ENCODE results near the gene KRTAP5-1. TPM values are rescaled to one million over a fixed set of nuclear protein-coding genes. Genes with fewer than 3 reads are reported as not detected.
"Not testable (repeated sequence)": the region's sequence is repeated elsewhere in the genome, so short reads cannot be mapped to it uniquely, and the experiment has no call there.

The KRTAP5-1 gene
- polyA plus RNA-seq, 1 of the 3 experiments (the other 2 are of a cell fraction): not detected

DNA sequence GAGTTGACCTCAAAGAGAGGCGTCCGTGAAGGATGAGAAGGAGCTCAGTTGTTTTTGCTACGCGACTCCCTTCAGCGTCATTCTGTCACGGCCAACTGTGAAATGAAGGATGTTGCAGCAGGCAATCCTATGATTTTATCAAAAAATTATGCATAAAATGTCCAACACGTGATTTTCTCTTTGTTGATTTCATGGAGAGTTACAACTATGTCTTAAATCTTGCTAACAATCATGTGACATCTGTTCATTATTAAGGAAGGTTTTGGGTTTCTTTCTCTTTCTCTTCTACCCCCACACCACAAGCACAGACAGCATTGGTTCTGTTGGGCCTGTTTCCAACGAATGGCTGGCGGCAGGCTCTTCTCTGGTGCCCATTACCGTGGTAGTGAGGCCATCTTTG, 33.1 kb upstream of the KRTAP5-1 start:
- no peak overlapping the region for H3K9ac ChIP-seq
- no peaks in the 10 kb centered on the region; the same call in 1 of the 2 replicates for H3K27me3 ChIP-seq (ENCODE audit: insufficient read depth)
- no peaks in the 10 kb centered on the region for H3K36me3 ChIP-seq (replicated peaks in 1 of 2; ENCODE audit: control insufficient read depth in 1 of 2, insufficient read depth in 2 of 2, low read length in 1 of 2)
- H2AFZ ChIP-seq (ENCODE audit: low read depth): no peak overlapping the region
- POLR2A ChIA-PET: no interaction called here
- no peaks in the 10 kb centered on the region for H3K9me3 ChIP-seq
- no peak overlapping the region for H3K27ac ChIP-seq (ENCODE audit: low read depth in 2 of 2, low read length in 1 of 2)
- no peak overlapping the region for H3K4me2 ChIP-seq
- no peak for DNase-seq
- no peaks in the 10 kb centered on the region for H4K20me1 ChIP-seq (ENCODE audit: insufficient read depth)
- H3K79me2 ChIP-seq (ENCODE audit: insufficient read depth): no peaks in the 10 kb centered on the region
- WGBS (ENCODE audit: low lambda C conversion rate): 50% methylated on average over 10 of the region's 10 CpGs
- H3F3A ChIP-seq (replicated peaks; ENCODE audit: insufficient read depth): no peaks in the 10 kb centered on the region
- no peaks in the 10 kb centered on the region; a peak in 1 of 4 replicates for H3K4me1 ChIP-seq (ENCODE audit: control insufficient read depth in 1 of 2, insufficient read depth in 2 of 2, low read depth in 1 of 2, low read length in 1 of 2)
- no peak overlapping the region for H3K4me3 ChIP-seq (ENCODE audit: low read depth in 2 of 2, low read length in 1 of 2)
- no peaks in the 10 kb centered on the region for H3K9me2 ChIP-seq
- CTCF ChIA-PET: interaction anchor here (0.8 to 3.7 kb wide), 3 partner anchors 10 to 22 kb away, joined by 3 to 16 read pairs (median 12); partner anchors contain the start of gene KRTAP5-5
- TF ChIP-seq RCOR1 (IDR thresholded peaks at IDR 0.05; ENCODE audit: low read length) (no peak), RAD21 (IDR thresholded peaks at IDR 0.05; ENCODE audit: low read length) (no peak), EP300 (IDR thresholded peaks at IDR 0.05; ENCODE audit: borderline replicate concordance in 1 of 2, low read depth in 1 of 2, low read length in 1 of 2) (no peak), SMC3 (IDR thresholded peaks at IDR 0.05; ENCODE audit: low read depth, low read length) (no peak)
- TF ChIP-seq, protein P1, sequence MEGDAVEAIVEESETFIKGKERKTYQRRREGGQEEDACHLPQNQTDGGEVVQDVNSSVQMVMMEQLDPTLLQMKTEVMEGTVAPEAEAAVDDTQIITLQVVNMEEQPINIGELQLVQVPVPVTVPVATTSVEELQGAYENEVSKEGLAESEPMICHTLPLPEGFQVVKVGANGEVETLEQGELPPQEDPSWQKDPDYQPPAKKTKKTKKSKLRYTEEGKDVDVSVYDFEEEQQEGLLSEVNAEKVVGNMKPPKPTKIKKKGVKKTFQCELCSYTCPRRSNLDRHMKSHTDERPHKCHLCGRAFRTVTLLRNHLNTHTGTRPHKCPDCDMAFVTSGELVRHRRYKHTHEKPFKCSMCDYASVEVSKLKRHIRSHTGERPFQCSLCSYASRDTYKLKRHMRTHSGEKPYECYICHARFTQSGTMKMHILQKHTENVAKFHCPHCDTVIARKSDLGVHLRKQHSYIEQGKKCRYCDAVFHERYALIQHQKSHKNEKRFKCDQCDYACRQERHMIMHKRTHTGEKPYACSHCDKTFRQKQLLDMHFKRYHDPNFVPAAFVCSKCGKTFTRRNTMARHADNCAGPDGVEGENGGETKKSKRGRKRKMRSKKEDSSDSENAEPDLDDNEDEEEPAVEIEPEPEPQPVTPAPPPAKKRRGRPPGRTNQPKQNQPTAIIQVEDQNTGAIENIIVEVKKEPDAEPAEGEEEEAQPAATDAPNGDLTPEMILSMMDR (IDR thresholded peaks at IDR 0.05): no peak
- TF ChIP-seq, protein P2, sequence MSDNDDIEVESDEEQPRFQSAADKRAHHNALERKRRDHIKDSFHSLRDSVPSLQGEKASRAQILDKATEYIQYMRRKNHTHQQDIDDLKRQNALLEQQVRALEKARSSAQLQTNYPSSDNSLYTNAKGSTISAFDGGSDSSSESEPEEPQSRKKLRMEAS (IDR thresholded peaks at IDR 0.05; ENCODE audit: low read depth): no peak

DNA sequence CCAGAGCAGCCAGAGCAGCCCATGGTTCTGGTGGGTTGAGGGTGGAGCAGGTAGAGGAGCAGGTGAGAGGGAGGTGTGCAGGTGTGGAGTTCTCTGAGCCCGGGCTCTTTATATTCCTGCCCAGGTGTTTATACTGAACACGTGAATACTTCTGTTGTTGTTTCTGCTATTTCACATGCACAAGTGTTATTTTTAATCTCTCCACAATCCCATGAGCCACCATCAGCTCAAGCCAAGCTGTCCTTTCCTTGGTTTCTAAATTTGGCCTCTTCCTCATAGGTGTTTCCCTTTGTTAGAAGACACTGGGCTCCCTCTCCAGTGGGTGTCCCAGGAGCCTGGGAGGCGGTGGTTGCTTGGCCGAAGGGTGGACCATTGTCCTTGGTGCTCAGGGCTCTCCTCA, 23.3 kb upstream of the KRTAP5-1 start, which contains the start of gene KRTAP5-3:
TSS of gene KRTAP5-3 (minus strand) at position 101 of the 400 bp plus-strand sequence. CDS start at position 23, 78 bp downstream.
- Histone ChIP-seq H3K27ac (ENCODE audit: low read depth in 2 of 2, low read length in 1 of 2) (no peak within 1 kb of the TSS), H3K27me3 (ENCODE audit: insufficient read depth) (no peaks in the 10 kb centered on the region), H3K79me2 (ENCODE audit: insufficient read depth) (no peaks in the 10 kb centered on the region), H3K9me2 (no peaks in the 10 kb centered on the region), H3K4me2 (no peak within 1 kb of the TSS), H3K9me3 (no peaks in the 10 kb centered on the region), H2AFZ (ENCODE audit: low read depth) (no peak within 1 kb of the TSS), H3F3A (replicated peaks; ENCODE audit: insufficient read depth) (no peaks in the 10 kb centered on the region), H4K20me1 (ENCODE audit: insufficient read depth) (no peaks in the 10 kb centered on the region), H3K4me3 (ENCODE audit: low read depth in 2 of 2, low read length in 1 of 2) (no peak within 1 kb of the TSS), H3K4me1 (ENCODE audit: control insufficient read depth in 1 of 2, insufficient read depth in 2 of 2, low read depth in 1 of 2, low read length in 1 of 2) (no peaks in the 10 kb centered on the region), H3K9ac (no peak within 1 kb of the TSS), H3K36me3 (replicated peaks in 1 of 2; ENCODE audit: control insufficient read depth in 1 of 2, insufficient read depth in 2 of 2, low read length in 1 of 2) (no peaks in the 10 kb centered on the region)
- no peak for DNase-seq
- ChIA-PET POLR2A (interaction anchor here (0.6 kb wide), 2 partner anchors 26 to 361 kb away, joined by 3 read pairs; no protein-coding TSS in a partner anchor), CTCF (interaction anchor here (0.8 to 1.1 kb wide), 6 partner anchors 13 to 61 kb away, joined by 3 to 5 read pairs (median 4); no protein-coding TSS in a partner anchor)
- 60% methylated on average over 4 of the region's 4 CpGs for WGBS (ENCODE audit: low lambda C conversion rate)
- no peak for TF ChIP-seq GATA2 (CRISPR knock-in tag; IDR thresholded peaks at IDR 0.05)
- no peak for TF ChIP-seq JUND (IDR thresholded peaks at IDR 0.05)
- TF ChIP-seq, protein P3, sequence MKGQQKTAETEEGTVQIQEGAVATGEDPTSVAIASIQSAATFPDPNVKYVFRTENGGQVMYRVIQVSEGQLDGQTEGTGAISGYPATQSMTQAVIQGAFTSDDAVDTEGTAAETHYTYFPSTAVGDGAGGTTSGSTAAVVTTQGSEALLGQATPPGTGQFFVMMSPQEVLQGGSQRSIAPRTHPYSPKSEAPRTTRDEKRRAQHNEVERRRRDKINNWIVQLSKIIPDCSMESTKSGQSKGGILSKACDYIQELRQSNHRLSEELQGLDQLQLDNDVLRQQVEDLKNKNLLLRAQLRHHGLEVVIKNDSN (IDR thresholded peaks at IDR 0.05; ENCODE audit: borderline replicate concordance, low read depth): no peak
- no peak for TF ChIP-seq TEAD4 (IDR thresholded peaks at IDR 0.05; ENCODE audit: borderline replicate concordance, insufficient read depth)
- TF ChIP-seq TAF1 (IDR thresholded peaks at IDR 0.05; ENCODE audit: borderline replicate concordance, low read depth, low read length): no peak
- no peak for TF ChIP-seq ELF1 (IDR thresholded peaks at IDR 0.05)
- TF ChIP-seq SIN3A (IDR thresholded peaks at IDR 0.05; ENCODE audit: borderline replicate concordance, low read depth, low read length): no peak
- no peak for TF ChIP-seq FOSL2 (IDR thresholded peaks at IDR 0.05; ENCODE audit: borderline replicate concordance, low read depth)
- TF ChIP-seq, protein P4, sequence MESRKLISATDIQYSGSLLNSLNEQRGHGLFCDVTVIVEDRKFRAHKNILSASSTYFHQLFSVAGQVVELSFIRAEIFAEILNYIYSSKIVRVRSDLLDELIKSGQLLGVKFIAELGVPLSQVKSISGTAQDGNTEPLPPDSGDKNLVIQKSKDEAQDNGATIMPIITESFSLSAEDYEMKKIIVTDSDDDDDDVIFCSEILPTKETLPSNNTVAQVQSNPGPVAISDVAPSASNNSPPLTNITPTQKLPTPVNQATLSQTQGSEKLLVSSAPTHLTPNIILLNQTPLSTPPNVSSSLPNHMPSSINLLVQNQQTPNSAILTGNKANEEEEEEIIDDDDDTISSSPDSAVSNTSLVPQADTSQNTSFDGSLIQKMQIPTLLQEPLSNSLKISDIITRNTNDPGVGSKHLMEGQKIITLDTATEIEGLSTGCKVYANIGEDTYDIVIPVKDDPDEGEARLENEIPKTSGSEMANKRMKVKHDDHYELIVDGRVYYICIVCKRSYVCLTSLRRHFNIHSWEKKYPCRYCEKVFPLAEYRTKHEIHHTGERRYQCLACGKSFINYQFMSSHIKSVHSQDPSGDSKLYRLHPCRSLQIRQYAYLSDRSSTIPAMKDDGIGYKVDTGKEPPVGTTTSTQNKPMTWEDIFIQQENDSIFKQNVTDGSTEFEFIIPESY (IDR thresholded peaks at IDR 0.05; ENCODE audit: borderline replicate concordance, low read depth): no peak

DNA sequence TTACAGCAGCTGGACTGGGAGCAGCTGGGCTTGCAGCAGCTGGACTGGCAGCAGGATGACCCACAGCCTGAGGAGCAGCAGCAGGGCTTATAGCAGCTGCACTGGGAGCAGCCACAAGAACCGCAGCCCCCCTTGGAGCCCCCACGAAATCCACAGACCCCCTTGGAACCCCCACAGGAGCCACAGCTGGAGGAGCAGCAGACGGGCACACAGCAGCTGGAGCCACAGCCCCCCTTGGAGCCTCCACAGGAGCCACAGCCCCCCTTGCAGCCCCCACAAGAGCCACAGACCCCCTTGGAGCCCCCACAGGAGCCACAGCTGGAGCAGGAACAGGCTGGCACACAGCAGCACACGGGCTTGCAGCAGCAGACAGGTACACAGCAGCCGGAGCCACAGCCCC, 22.8 kb upstream of the KRTAP5-1 start:
- H3K4me3 ChIP-seq (ENCODE audit: low read depth in 2 of 2, low read length in 1 of 2); H3K27ac ChIP-seq (ENCODE audit: low read depth in 2 of 2, low read length in 1 of 2); H4K20me1 ChIP-seq (ENCODE audit: insufficient read depth); H3K79me2 ChIP-seq (ENCODE audit: insufficient read depth); H3F3A ChIP-seq (replicated peaks; ENCODE audit: insufficient read depth); H3K9me3 ChIP-seq; H3K9me2 ChIP-seq; H3K4me1 ChIP-seq (ENCODE audit: control insufficient read depth in 1 of 2, insufficient read depth in 2 of 2, low read depth in 1 of 2, low read length in 1 of 2); H3K9ac ChIP-seq; H3K4me2 ChIP-seq; H2AFZ ChIP-seq (ENCODE audit: low read depth); H3K36me3 ChIP-seq (replicated peaks in 1 of 2; ENCODE audit: control insufficient read depth in 1 of 2, insufficient read depth in 2 of 2, low read length in 1 of 2); DNase-seq; H3K27me3 ChIP-seq (ENCODE audit: insufficient read depth): not testable (repeated sequence)
- 48% methylated on average over 2 of the region's 5 CpGs for WGBS (ENCODE audit: low lambda C conversion rate)
- ChIA-PET POLR2A (interaction anchor here (0.6 kb wide), 2 partner anchors 26 to 361 kb away, joined by 3 read pairs; no protein-coding TSS in a partner anchor), CTCF (interaction anchor here (0.8 to 1.1 kb wide), 5 partner anchors 13 to 61 kb away, joined by 3 to 4 read pairs (median 4); no protein-coding TSS in a partner anchor)

Measured in SK-N-SH (cell line).